MM.1S (cell line): ENCODE data around the gene RITA1.

Experiments used
- DNase-seq: peaks from one replicate; pipeline ENCODE4 v3.0.0-alpha.2; 2015
- H2AFZ ChIP-seq: fragments of 300-600 bp; sonication (generic); 2 replicates; pipeline ENCODE4 v1.6.0; 2016; ENCODE audit warnings: antibody characterized with exemption, low read length
- H3F3A ChIP-seq: fragments of 300-600 bp; sonication (generic); 2 replicates; pipeline ENCODE4 v1.6.1; 2016; ENCODE audit warnings: mild to moderate bottlenecking, antibody characterized with exemption, low read length, moderate library complexity, mixed read lengths; ENCODE audit not compliant: insufficient read depth
- H3K27ac ChIP-seq: fragments of 300-600 bp; sonication (generic); 2 replicates; pipeline ENCODE4 v1.5.1; 2016; ENCODE audit warnings: mild to moderate bottlenecking, low read length
- H3K27me3 ChIP-seq: fragments of 300-600 bp; sonication (generic); replicated peaks from 2 replicates; pipeline ENCODE4 v1.6.0; 2016; ENCODE audit warnings: low read length; ENCODE audit not compliant: insufficient read depth
- H3K36me3 ChIP-seq: fragments of 300-600 bp; sonication (generic); replicated peaks from 2 replicates; pipeline ENCODE4 v1.6.1; 2016; ENCODE audit warnings: mild to moderate bottlenecking, low read length, mixed read lengths; ENCODE audit not compliant: insufficient read depth
- H3K4me1 ChIP-seq: fragments of 300-600 bp; sonication (generic); 2 replicates; pipeline ENCODE4 v1.6.1; 2016; ENCODE audit warnings: low read length, mixed read lengths
- H3K4me2 ChIP-seq: fragments of 300-600 bp; sonication (generic); 2 replicates; pipeline ENCODE4 v1.6.0; 2016; ENCODE audit warnings: low read depth, low read length
- H3K4me3 ChIP-seq: fragments of 300-600 bp; sonication (generic); 2 replicates; pipeline ENCODE4 v1.5.1; 2016; ENCODE audit warnings: low read length, mixed read lengths
- H3K79me2 ChIP-seq: fragments of 300-600 bp; sonication (generic); 2 replicates; pipeline ENCODE4 v1.6.1; 2016; ENCODE audit warnings: mixed run types, low read length, mixed read lengths
- H3K9ac ChIP-seq: fragments of 300-600 bp; sonication (generic); 2 replicates; pipeline ENCODE4 v1.6.1; 2016; ENCODE audit warnings: low read length, mixed read lengths
- H3K9me2 ChIP-seq: fragments of 300-600 bp; sonication (generic); replicated peaks from 2 replicates; pipeline ENCODE4 v1.6.1; 2016; ENCODE audit warnings: mild to moderate bottlenecking, low read length, mixed read lengths; ENCODE audit not compliant: insufficient read depth
- H3K9me3 ChIP-seq: fragments of 300-600 bp; sonication (generic); replicated peaks from 2 replicates; pipeline ENCODE4 v1.6.1; 2016; ENCODE audit warnings: mild to moderate bottlenecking, low read length, mixed read lengths; ENCODE audit not compliant: insufficient read depth
- H4K20me1 ChIP-seq: fragments of 300-600 bp; sonication (generic); 2 replicates; pipeline ENCODE4 v1.6.1; 2016; ENCODE audit warnings: mild to moderate bottlenecking, low read length, moderate library complexity, mixed read lengths; ENCODE audit not compliant: insufficient read depth
- CTCF ChIP-seq: fragments of 300-600 bp; sonication (generic); IDR thresholded peaks from 2 replicates; pipeline ENCODE4 v1.5.1; 2016; ENCODE audit warnings: antibody characterized with exemption, low read length, mixed read lengths
- EZH2 ChIP-seq: fragments of 300-600 bp; sonication (generic); optimal IDR thresholded peaks from 2 replicates; pipeline ENCODE3; 2017; ENCODE audit warnings: low read depth, mild to moderate bottlenecking, antibody characterized with exemption, low read length, mixed read lengths
- EZH2phosphoT487 ChIP-seq: fragments of 300-600 bp; sonication (generic); IDR thresholded peaks from 2 replicates; pipeline ENCODE4 v1.6.1; 2018; ENCODE audit warnings: antibody characterized with exemption, low read length

Gene RITA1

GRCh38 chr12:113161415-113162016, 24.0 kb upstream of the RITA1 start:
- Histone ChIP-seq H4K20me1 (no peaks in the 10 kb centered on the region), H3K9ac (no peak overlapping the region), H2AFZ (no peak overlapping the region), H3K79me2 (no peaks in the 10 kb centered on the region), H3K27me3 (no peaks in the 10 kb centered on the region), H3K9me3 (no peaks in the 10 kb centered on the region), H3K4me2 (no peak overlapping the region), H3F3A (no peaks in the 10 kb centered on the region), H3K27ac (no peak overlapping the region), H3K36me3 (no peaks in the 10 kb centered on the region), H3K4me1 (no peaks in the 10 kb centered on the region), H3K4me3 (no peak overlapping the region), H3K9me2 (no peaks in the 10 kb centered on the region)
- DNase-seq: no peak
- TF ChIP-seq CTCF (no peak), EZH2 (no peak), EZH2phosphoT487 (no peak)

- no peak overlapping the region for H2AFZ ChIP-seq
- H3K27me3 ChIP-seq: no peaks in the 10 kb centered on the region
- no peaks in the 10 kb centered on the region for H3K4me1 ChIP-seq
- H3K9me3 ChIP-seq: no peaks in the 10 kb centered on the region
- no peak overlapping the region for H3K27ac ChIP-seq
- no peak overlapping the region for H3K4me3 ChIP-seq
- no peaks in the 10 kb centered on the region for H3K79me2 ChIP-seq
- no peaks in the 10 kb centered on the region for H3F3A ChIP-seq
- H4K20me1 ChIP-seq: no peaks in the 10 kb centered on the region
- H3K4me2 ChIP-seq: no peak overlapping the region
- H3K9ac ChIP-seq: no peak overlapping the region
- no peak for DNase-seq
- no peaks in the 10 kb centered on the region for H3K36me3 ChIP-seq
- no peak for TF ChIP-seq CTCF
- TF ChIP-seq EZH2phosphoT487: no peak
- TF ChIP-seq EZH2: no peak
- no peaks in the 10 kb centered on the region for H3K9me2 ChIP-seq
These were observed 23.2 kb upstream of the RITA1 start for GRCh38 chr12:113162102-113163029.

- H3K36me3 ChIP-seq: no peaks in the 10 kb centered on the region
- H3K27ac ChIP-seq: no peak overlapping the region
These were observed 22.5 kb upstream of the RITA1 start for GRCh38 chr12:113163030-113163360.

More at GRCh38 chr12:113163030-113163360, 22.5 kb upstream of the RITA1 start:
- Histone ChIP-seq H3K9ac (no peak overlapping the region), H3K4me2 (no peak overlapping the region), H3K9me2 (no peaks in the 10 kb centered on the region), H3F3A (no peaks in the 10 kb centered on the region), H3K4me1 (no peaks in the 10 kb centered on the region), H2AFZ (no peak overlapping the region), H3K27me3 (no peaks in the 10 kb centered on the region), H3K4me3 (no peak overlapping the region), H4K20me1 (no peaks in the 10 kb centered on the region), H3K9me3 (no peaks in the 10 kb centered on the region), H3K79me2 (no peaks in the 10 kb centered on the region)
- no peak for DNase-seq
- no peak for TF ChIP-seq CTCF
- TF ChIP-seq EZH2: no peak
- no peak for TF ChIP-seq EZH2phosphoT487
